CD4-positive, alpha-beta T cell (primary cell): ENCODE data around the gene STRAP. TPM values are rescaled to one million over a fixed set of nuclear protein-coding genes. Genes with fewer than 3 reads are reported as not detected.

Experiments used
- ATAC-seq: fragments of 200-7000 bp; cut with Tn5 transposase; one replicate; pipeline ENCODE4 v1.10.0; 2022; ENCODE audit warnings: mild to moderate bottlenecking; ENCODE audit not compliant: poor library complexity
- CTCF ChIA-PET: fragments of 350-600 bp; sonication (Branson Sonifier 250); formaldehyde crosslinking; loops from one replicate; lab custom pipeline; 2021; ENCODE audit warnings: antibody characterized with exemption, inconsistent platforms; lab: Charles Lee
- POLR2A ChIA-PET: fragments of 350-600 bp; sonication (Branson Sonifier 250); formaldehyde crosslinking; loops from one replicate; lab custom pipeline; 2021; ENCODE audit warnings: antibody characterized with exemption, inconsistent platforms; lab: Charles Lee
- DNase-seq, 14 experiments: peaks; one replicate each; pipeline ENCODE4 v3.0.0-alpha.2; 2013 to 2020; ENCODE audit warnings: mixed read lengths in 2 of 14
- H3K27ac ChIP-seq, 2 donors: one replicate each; pipeline versions ENCODE4 v1.5.1 to v1.7.0; 2013; ENCODE audit warnings: low read length in 2 of 2, low read depth in 1 of 2, mild to moderate bottlenecking in 1 of 2
- H3K27me3 ChIP-seq, 2 experiments: 1 replicate in 1 of 2; 2 replicates in 1 of 2; pipeline versions ENCODE4 v1.6.1 to v1.7.0; 2013; ENCODE audit warnings: low read length in 2 of 2, control low read depth in 1 of 2, mild to moderate bottlenecking in 1 of 2, moderate library complexity in 1 of 2; ENCODE audit not compliant: insufficient read depth in 2 of 2, control insufficient read depth in 1 of 2
- H3K36me3 ChIP-seq: one replicate; pipeline ENCODE4 v1.6.1; 2013; ENCODE audit warnings: low read length, control low read depth; ENCODE audit not compliant: insufficient read depth
- H3K4me1 ChIP-seq: one replicate; pipeline ENCODE4 v1.6.1; 2013; ENCODE audit warnings: low read length, control low read depth; ENCODE audit not compliant: insufficient read depth
- H3K4me3 ChIP-seq: one replicate; pipeline ENCODE4 v1.5.1; 2013; ENCODE audit warnings: mild to moderate bottlenecking, low read length, moderate library complexity
- H3K9me3 ChIP-seq, 2 experiments: 1 replicate in 1 of 2; 2 replicates in 1 of 2; pipeline versions ENCODE4 v1.6.1 to v1.7.0; 2013; ENCODE audit warnings: low read length in 2 of 2, mild to moderate bottlenecking in 2 of 2, control low read depth in 1 of 2, moderate library complexity in 1 of 2; ENCODE audit not compliant: control insufficient read depth in 1 of 2, insufficient read depth in 1 of 2
- H3K27ac Mint-ChIP-seq: one replicate; pipeline ENCODE4 v1.8.0; 2020; ENCODE audit warnings: mixed read lengths
- H3K27me3 Mint-ChIP-seq: one replicate; pipeline ENCODE4 v1.8.0; 2021; ENCODE audit warnings: mixed read lengths
- H3K36me3 Mint-ChIP-seq: one replicate; pipeline ENCODE4 v1.8.0; 2021; ENCODE audit warnings: low read depth, mixed read lengths
- H3K4me1 Mint-ChIP-seq: one replicate; pipeline ENCODE4 v1.8.0; 2021; ENCODE audit warnings: low read depth, mixed read lengths
- H3K4me3 Mint-ChIP-seq: one replicate; pipeline ENCODE4 v1.8.0; 2020; ENCODE audit warnings: mild to moderate bottlenecking, mixed read lengths
- H3K9me3 Mint-ChIP-seq: one replicate; pipeline ENCODE4 v1.8.0; 2020; ENCODE audit warnings: mixed read lengths
- CTCF ChIP-seq: fragments of 200-600 bp; IDR thresholded peaks from one replicate; pipeline ENCODE4 v1.8.0; 2022; ENCODE audit warnings: antibody characterized with exemption, mild to moderate bottlenecking
- intact Hi-C, 2 experiments: fragments of 100-400 bp; cut with DNase I in 1 of 2; cut with micrococcal nuclease in 1 of 2; formaldehyde crosslinking; loops; one replicate each; pipeline versions ENCODE4 v1.15.1 to v1.9.0; 2023 to 2025; cut with DNase I, micrococcal nuclease
- total RNA-seq, 174 experiments: library from RNA in 2 of 174; stranded (reverse) in 2 of 174; gene quantifications; one replicate each; pipeline ENCODE4 v1.2.3 and lab custom pipeline; 2021 to 2026

Gene STRAP
- total RNA-seq, 2 experiments from 2014 or later = 138 to 140 TPM

- Histone ChIP-seq H3K27ac (no peak overlapping the region), H3K36me3 (no peaks in the 10 kb centered on the region), H3K27me3 (no peaks in the 10 kb centered on the region), H3K9me3 (peaks cover 0 to 3% of the 10 kb centered on the region in 2 experiments), H3K4me1 (no peaks in the 10 kb centered on the region), H3K4me3 (no peak overlapping the region)
- H3K4me3 Mint-ChIP-seq = no peak overlapping the region
- H3K4me1 Mint-ChIP-seq = no peaks in the 10 kb centered on the region
- CTCF ChIA-PET = no interaction called here
- no peaks in the 10 kb centered on the region for H3K9me3 Mint-ChIP-seq
- H3K27me3 Mint-ChIP-seq = no peaks in the 10 kb centered on the region
- ATAC-seq (no peak), DNase-seq (no peak)
- POLR2A ChIA-PET = no interaction called here
- no peak overlapping the region for H3K27ac Mint-ChIP-seq
- TF ChIP-seq CTCF = no peak
- peaks cover 26% of the 10 kb centered on the region for H3K36me3 Mint-ChIP-seq
- intact Hi-C loops = no loop called here
These were observed 50.8 kb downstream of the STRAP start for GRCh38 chr12:15932971-15933370.

- Mint-ChIP-seq H3K27me3 (no peaks in the 10 kb centered on the region), H3K4me1 (no peaks in the 10 kb centered on the region), H3K9me3 (no peaks in the 10 kb centered on the region), H3K36me3 (peaks cover 29% of the 10 kb centered on the region), H3K27ac (no peak overlapping the region), H3K4me3 (no peak overlapping the region)
- no peaks in the 10 kb centered on the region for H3K36me3 ChIP-seq
- H3K9me3 ChIP-seq = peaks cover 0 to 3% of the 10 kb centered on the region in 2 experiments
- POLR2A ChIA-PET = no interaction called here
- DNase-seq (no peak), ATAC-seq (no peak)
- intact Hi-C loops = no loop called here
- no peak overlapping the region for H3K27ac ChIP-seq
- no peaks in the 10 kb centered on the region for H3K27me3 ChIP-seq
- no peak for TF ChIP-seq CTCF
- H3K4me3 ChIP-seq = no peak overlapping the region
- H3K4me1 ChIP-seq = no peaks in the 10 kb centered on the region
- CTCF ChIA-PET = no interaction called here
These were observed 51.6 kb downstream of the STRAP start for GRCh38 chr12:15933751-15934150.

DNA sequence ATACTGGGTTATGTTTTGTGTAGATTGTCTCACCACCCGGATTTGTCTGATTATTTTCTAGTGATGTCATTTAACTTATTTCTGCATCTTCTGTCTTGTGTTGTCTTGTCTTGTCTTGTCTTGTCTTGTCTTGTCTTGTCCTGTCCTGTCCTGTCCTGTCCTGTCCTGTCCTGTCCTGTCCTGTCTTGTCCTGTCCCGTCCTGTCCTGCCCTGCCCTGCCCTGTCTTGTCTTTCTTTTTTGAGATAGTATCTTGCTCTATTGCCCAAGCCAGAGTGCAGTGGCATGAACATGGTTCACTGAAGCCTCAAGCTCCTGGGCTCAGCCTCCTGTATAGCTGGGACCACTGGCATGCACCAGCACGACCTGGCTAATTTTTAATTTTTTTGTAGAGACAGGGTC is 54.6 kb downstream of the STRAP start:
- H3K9me3 Mint-ChIP-seq = peaks cover 9% of the 10 kb centered on the region
- ChIA-PET POLR2A (no interaction called here), CTCF (no interaction called here)
- TF ChIP-seq CTCF = no peak
- H3K4me3 ChIP-seq = no peak overlapping the region
- H3K4me1 ChIP-seq = no peaks in the 10 kb centered on the region
- peaks cover 39% of the 10 kb centered on the region for H3K36me3 Mint-ChIP-seq
- H3K36me3 ChIP-seq = no peaks in the 10 kb centered on the region
- H3K27ac ChIP-seq = no peak overlapping the region
- H3K4me3 Mint-ChIP-seq = no peak overlapping the region
- ATAC-seq (no peak), DNase-seq (no peak)
- no peak overlapping the region for H3K27ac Mint-ChIP-seq
- peaks cover 0 to 3% of the 10 kb centered on the region in 2 experiments for H3K9me3 ChIP-seq
- H3K4me1 Mint-ChIP-seq = peaks cover 7% of the 10 kb centered on the region
- intact Hi-C loops = no loop called here
- no peaks in the 10 kb centered on the region for H3K27me3 Mint-ChIP-seq
- H3K27me3 ChIP-seq = no peaks in the 10 kb centered on the region
